Measurements from ENCODE around the gene GSDME.

The GSDME gene

GRCh38 chr7:24728121-24728500 lies 29.2 kb downstream of the GSDME start:
- Mint-ChIP-seq H3K36me3 (ENCODE audit: low read depth) (no peaks in the 10 kb centered on the region), H3K27ac (no peak overlapping the region), H3K9me3 (peaks cover 8% of the 10 kb centered on the region), H3K4me1 (ENCODE audit: low read depth) (peaks cover 7% of the 10 kb centered on the region), H3K27me3 (peaks cover 14% of the 10 kb centered on the region), H3K4me3 (no peak overlapping the region)
- intact Hi-C loops (cut with micrococcal nuclease) = no loop called here

GRCh38 chr7:24727154-24728120 lies 29.8 kb downstream of the GSDME start:
- intact Hi-C loops (cut with micrococcal nuclease) = no loop called here
- Mint-ChIP-seq H3K4me1 (ENCODE audit: low read depth) (peaks cover 7% of the 10 kb centered on the region), H3K27me3 (peaks cover 15% of the 10 kb centered on the region), H3K36me3 (ENCODE audit: low read depth) (no peaks in the 10 kb centered on the region), H3K4me3 (no peak overlapping the region), H3K9me3 (peaks cover 8% of the 10 kb centered on the region), H3K27ac (no peak overlapping the region)

DNA sequence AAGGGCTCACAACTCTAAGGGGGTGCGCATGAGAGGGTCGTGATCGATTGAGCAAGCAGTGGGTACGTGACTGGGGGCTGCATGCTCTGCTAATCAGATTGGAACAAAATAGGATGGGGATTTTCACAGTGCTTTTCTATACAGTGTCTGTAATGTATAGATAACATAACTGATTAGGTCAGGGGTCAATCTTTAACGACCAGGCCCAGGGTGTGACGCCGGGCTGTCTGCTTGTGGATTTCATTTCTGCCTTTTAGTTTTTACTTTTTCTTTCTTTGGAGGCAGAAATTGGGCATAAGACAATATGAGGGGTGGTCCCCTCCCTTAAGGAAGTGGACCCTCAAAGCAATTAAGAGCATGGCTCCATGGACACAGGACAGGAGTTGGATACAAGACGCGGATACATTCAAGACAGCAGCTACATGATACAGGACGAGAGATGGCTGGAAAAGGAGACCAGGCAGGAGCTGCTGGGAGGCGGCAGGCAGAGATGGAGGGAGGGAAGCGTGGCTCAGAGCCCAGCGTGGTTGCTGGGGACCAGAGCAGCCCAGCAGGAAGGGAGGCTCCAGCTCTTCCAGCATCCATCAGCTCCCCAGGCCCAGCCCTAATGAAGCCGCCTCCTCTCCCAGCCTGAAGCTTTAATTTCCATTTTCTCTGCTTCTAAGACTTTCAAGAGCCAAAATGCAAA lies 31.6 kb downstream of the GSDME start:
- no peak overlapping the region for H3K27ac Mint-ChIP-seq

DNA sequence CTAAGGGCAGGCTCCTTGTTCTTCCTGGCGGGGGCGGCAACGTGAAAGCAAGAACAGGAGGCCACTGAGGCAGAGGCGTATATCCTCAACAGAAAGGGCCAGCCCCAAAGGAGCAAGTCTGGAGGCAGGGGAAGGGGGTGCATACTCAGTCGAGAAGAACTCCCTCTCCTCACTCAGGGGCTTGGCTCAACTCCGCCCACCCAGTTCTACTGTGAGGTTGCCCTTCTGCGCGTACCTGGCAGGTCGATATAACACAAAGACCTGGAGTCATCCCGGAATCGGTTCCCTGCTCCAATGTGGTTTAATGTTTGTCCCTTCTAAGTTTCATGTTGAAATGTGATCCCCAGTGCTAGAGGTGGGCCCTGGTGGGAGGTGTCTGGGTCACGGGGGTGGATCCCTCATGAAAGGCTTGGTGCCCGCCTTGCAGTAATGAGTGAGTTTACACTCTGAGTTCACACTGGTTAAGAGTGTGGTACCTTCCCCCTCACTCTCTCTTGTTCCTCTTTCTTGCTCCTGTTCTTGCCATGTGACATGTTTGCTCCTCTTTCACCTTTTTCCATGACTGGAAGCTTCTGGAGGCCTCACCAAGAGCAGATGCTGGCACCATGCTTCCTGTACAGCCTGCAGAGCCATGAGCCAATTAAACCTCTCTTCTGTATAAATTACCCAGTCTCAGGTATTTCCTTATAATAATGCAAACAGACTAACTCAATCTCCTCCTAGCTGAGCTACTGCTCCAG lies 32.6 kb downstream of the GSDME start:
- intact Hi-C loops (cut with micrococcal nuclease) = no loop called here
- Mint-ChIP-seq H3K27me3 (peaks cover 14% of the 10 kb centered on the region), H3K9me3 (peaks cover 8% of the 10 kb centered on the region), H3K36me3 (ENCODE audit: low read depth) (no peaks in the 10 kb centered on the region), H3K4me1 (ENCODE audit: low read depth) (peaks cover 7% of the 10 kb centered on the region), H3K27ac (no peak overlapping the region), H3K4me3 (no peak overlapping the region)

More for the DNA sequence above, 31.6 kb downstream of the GSDME start:
- intact Hi-C loops (cut with micrococcal nuclease) = no loop called here
- Mint-ChIP-seq H3K4me1 (ENCODE audit: low read depth) (peaks cover 7% of the 10 kb centered on the region), H3K9me3 (peaks cover 8% of the 10 kb centered on the region), H3K27me3 (peaks cover 15% of the 10 kb centered on the region), H3K4me3 (no peak overlapping the region), H3K36me3 (ENCODE audit: low read depth) (no peaks in the 10 kb centered on the region)

GRCh38 chr7:24723178-24723530 lies 34.1 kb downstream of the GSDME start:
- H3K27ac Mint-ChIP-seq = no peak overlapping the region
- intact Hi-C loops (cut with micrococcal nuclease) = no loop called here
- H3K4me3 Mint-ChIP-seq = no peak overlapping the region
- peaks cover 5% of the 10 kb centered on the region for H3K27me3 Mint-ChIP-seq
- H3K36me3 Mint-ChIP-seq (ENCODE audit: low read depth) = no peaks in the 10 kb centered on the region
- H3K4me1 Mint-ChIP-seq (ENCODE audit: low read depth) = no peaks in the 10 kb centered on the region
- H3K9me3 Mint-ChIP-seq = peaks cover 8% of the 10 kb centered on the region

DNA sequence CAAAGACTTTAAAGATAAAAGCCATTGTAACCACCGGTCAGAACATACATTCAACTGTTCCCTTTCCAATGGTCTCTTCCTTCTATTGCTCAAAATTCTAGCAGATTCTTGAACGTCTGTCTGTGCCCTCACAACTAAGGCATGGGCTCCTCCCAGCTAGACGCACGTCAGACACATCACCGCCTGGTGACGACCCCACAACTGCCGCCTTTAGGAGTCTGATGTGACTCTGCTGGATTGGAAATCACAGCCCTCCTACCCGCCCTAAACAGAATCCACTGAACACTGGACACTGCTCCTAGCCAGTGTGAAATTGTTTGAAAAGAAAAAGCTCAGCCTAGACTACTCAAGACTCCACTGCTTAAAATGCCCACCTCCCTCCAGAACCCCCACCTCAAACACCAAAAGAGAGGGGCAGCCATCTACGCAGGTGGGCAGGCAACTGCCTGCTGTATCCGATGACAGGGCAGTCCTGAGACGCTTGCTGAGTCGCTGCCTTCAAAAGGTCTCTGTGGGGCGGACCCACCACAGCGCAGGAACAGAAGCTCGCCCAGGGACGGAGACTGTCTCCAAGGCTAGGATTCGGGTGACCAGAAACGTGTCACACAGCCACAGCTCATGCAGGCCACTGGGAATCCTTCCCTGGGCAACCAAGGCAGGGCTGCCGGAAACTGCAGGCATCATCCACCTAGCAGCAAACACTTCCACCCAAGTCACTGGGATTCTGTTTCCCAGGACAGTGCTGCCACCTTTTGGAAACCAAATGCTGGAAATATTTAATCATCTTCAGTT lies 34.7 kb downstream of the GSDME start:
- no peak overlapping the region for H3K27ac Mint-ChIP-seq
- no peaks in the 10 kb centered on the region for H3K36me3 Mint-ChIP-seq (ENCODE audit: low read depth)
- no peaks in the 10 kb centered on the region for H3K4me1 Mint-ChIP-seq (ENCODE audit: low read depth)
- H3K9me3 Mint-ChIP-seq = peaks cover 8% of the 10 kb centered on the region
- H3K4me3 Mint-ChIP-seq = no peak overlapping the region
- intact Hi-C loops (cut with micrococcal nuclease) = no loop called here
- H3K27me3 Mint-ChIP-seq = peaks cover 2% of the 10 kb centered on the region

DNA sequence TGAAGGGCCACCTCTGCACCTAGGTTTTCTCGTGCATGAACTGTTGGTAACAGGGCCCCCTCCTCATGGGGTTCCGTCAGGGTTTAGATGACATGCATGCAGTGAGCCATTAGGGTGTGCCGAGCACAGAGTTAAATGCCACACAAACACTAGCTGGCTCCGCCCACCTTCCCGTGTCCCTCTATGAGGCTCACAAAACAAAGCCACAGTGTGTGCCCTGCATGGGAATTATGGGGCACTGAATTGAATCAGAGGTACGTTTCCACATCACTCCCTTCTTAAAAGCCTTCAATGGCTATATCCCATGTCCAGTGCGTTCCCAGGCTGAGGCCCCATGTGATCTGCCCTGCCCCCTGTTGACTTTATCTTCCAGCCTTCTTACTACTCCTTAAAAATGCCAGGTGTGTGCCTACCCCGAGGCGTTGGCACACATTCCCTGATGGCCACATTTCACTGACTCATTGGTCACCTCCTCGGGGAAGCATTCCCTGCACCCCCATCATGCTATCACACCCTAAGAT lies 35.7 kb downstream of the GSDME start:
- no peaks in the 10 kb centered on the region for H3K36me3 Mint-ChIP-seq (ENCODE audit: low read depth)
- no peak overlapping the region for H3K4me3 Mint-ChIP-seq
- no peaks in the 10 kb centered on the region for H3K4me1 Mint-ChIP-seq (ENCODE audit: low read depth)
- no peak overlapping the region for H3K27ac Mint-ChIP-seq
- peaks cover 8% of the 10 kb centered on the region for H3K9me3 Mint-ChIP-seq
- intact Hi-C loops (cut with micrococcal nuclease) = no loop called here
- H3K27me3 Mint-ChIP-seq = peaks cover 2% of the 10 kb centered on the region

- H3K9me3 Mint-ChIP-seq = peaks cover 8% of the 10 kb centered on the region
- intact Hi-C loops (cut with micrococcal nuclease) = no loop called here
- peaks cover 5% of the 10 kb centered on the region for H3K27me3 Mint-ChIP-seq
- H3K4me1 Mint-ChIP-seq (ENCODE audit: low read depth) = no peaks in the 10 kb centered on the region
- H3K27ac Mint-ChIP-seq = no peak overlapping the region
- no peak overlapping the region for H3K4me3 Mint-ChIP-seq
- H3K36me3 Mint-ChIP-seq (ENCODE audit: low read depth) = no peaks in the 10 kb centered on the region
Measured at GRCh38 chr7:24720283-24720682, 37.0 kb downstream of the GSDME start.

- Mint-ChIP-seq H3K9me3 (no peaks in the 10 kb centered on the region), H3K27me3 (peaks cover 9% of the 10 kb centered on the region), H3K36me3 (ENCODE audit: low read depth) (no peaks in the 10 kb centered on the region), H3K27ac (no peak overlapping the region), H3K4me3 (no peak overlapping the region), H3K4me1 (ENCODE audit: low read depth) (no peaks in the 10 kb centered on the region)
- intact Hi-C loops (cut with micrococcal nuclease) = no loop called here
Measured at GRCh38 chr7:24718977-24719491, 38.2 kb downstream of the GSDME start.

GRCh38 chr7:24718431-24718831 lies 38.8 kb downstream of the GSDME start:
- H3K4me1 Mint-ChIP-seq (ENCODE audit: low read depth) = no peaks in the 10 kb centered on the region
- no peak overlapping the region for H3K4me3 Mint-ChIP-seq
- H3K36me3 Mint-ChIP-seq (ENCODE audit: low read depth) = no peaks in the 10 kb centered on the region
- no peaks in the 10 kb centered on the region for H3K9me3 Mint-ChIP-seq
- intact Hi-C loops (cut with micrococcal nuclease) = no loop called here
- no peak overlapping the region for H3K27ac Mint-ChIP-seq
- H3K27me3 Mint-ChIP-seq = peaks cover 12% of the 10 kb centered on the region

DNA sequence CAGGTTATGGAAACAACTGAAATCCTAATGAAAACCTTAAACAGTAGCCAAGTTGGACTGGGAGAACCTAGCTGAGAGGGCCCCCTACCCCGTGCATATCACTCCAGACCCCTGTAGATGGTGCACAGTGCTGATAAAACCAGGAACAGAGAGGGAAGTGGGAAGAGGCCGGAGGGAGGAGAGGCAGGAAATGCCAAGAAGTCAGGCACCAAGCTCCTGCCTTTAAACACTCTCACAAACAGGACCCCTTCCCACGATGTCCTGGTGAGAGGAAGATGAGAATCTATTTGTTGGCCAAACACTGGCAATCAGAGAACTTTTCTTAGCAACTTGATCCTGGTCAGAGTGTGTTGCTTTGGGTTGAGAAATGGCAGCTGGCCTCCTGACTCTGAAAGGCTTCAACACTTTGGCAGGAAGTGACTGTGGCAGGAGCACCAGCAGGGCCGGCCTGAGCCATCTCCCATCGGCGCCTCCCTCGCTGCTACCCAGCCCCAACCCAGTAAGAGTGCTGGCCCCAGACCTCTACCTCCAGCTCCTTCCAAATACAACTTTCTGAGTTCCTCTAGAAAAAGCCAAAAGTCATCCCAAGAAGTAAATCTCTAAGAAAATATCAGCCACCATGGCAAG lies 39.5 kb downstream of the GSDME start:
- Mint-ChIP-seq H3K4me1 (ENCODE audit: low read depth) (no peaks in the 10 kb centered on the region), H3K27ac (no peak overlapping the region), H3K9me3 (no peaks in the 10 kb centered on the region), H3K4me3 (no peak overlapping the region), H3K27me3 (peaks cover 15% of the 10 kb centered on the region), H3K36me3 (ENCODE audit: low read depth) (no peaks in the 10 kb centered on the region)
- intact Hi-C loops (cut with micrococcal nuclease) = no loop called here

DNA sequence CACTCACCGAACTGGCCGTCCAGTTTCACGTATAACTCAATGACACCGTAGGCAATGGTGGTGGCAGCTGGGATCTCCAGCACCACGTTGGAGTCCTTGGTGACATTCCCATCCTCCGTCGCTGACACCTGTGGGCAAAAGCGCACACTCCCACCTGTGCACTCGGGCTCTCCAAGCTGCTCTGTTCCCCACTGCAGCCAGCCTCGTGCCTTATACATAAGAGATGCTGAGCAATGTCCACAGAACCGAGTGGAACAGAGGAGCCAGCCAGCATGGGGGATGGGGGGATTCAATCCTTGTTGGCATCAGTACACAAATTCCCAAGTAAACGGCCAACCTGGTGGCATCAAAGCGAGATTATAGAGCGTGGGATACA lies 40.0 kb downstream of the GSDME start:
- no peaks in the 10 kb centered on the region for H3K9me3 Mint-ChIP-seq
- H3K27ac Mint-ChIP-seq = no peak overlapping the region
- H3K27me3 Mint-ChIP-seq = peaks cover 14% of the 10 kb centered on the region
- intact Hi-C loops (cut with micrococcal nuclease) = no loop called here
- no peaks in the 10 kb centered on the region for H3K4me1 Mint-ChIP-seq (ENCODE audit: low read depth)
- no peak overlapping the region for H3K4me3 Mint-ChIP-seq
- no peaks in the 10 kb centered on the region for H3K36me3 Mint-ChIP-seq (ENCODE audit: low read depth)

Data from dendritic cell treated with granulocyte-macrophage colony-stimulating factor and Interleukin-4, amounts not matched to agents 40 ng/mL and 50 ng/mL, for 4 days (primary cell).